ENCODE results near the gene GJC1.

DNA sequence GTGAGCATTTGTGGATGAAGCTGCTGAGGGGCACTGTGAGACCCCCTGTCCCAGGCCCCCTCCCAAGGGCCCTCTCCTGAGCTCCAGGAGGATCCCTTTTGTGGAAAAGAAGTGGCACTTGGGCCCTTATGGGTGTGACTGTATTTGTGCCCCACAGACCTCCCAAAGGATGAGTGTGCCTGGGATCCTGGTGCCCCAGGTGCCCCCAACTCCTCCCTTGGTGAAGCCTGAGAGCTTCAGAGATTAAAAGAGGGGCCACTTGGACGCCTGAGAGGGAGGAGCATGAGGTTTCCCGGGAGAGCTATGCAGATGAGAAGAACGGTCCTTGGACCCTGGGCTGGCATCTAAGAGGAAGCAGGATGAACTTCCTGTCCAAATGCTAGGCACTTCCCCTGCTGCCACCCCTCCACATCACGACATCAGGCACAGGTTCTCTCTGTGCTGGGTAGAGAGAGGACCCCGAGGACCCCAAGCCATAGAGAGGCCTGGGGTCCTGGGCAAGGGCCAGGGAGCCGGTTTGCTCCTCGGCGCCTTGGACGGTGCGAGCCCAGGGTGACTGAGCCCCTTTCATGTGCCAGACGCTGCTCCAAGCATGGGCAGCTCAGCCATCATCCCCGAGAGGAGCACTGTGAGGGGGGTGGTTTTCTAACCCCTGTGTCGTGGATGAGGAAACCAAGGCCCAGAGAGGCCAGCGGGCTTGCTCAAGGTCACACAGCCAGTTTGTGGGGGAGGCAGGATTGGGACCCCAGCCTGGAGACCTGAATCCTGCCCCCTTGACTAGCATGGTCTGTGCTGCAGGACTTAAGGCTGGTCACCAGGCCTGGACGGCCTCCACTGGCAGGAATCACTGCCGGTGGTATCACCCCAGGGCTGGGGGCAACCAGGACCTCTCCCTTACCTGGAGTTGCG lies 76.9 kb downstream of the GJC1 start:
- TF ChIP-seq, protein P1, sequence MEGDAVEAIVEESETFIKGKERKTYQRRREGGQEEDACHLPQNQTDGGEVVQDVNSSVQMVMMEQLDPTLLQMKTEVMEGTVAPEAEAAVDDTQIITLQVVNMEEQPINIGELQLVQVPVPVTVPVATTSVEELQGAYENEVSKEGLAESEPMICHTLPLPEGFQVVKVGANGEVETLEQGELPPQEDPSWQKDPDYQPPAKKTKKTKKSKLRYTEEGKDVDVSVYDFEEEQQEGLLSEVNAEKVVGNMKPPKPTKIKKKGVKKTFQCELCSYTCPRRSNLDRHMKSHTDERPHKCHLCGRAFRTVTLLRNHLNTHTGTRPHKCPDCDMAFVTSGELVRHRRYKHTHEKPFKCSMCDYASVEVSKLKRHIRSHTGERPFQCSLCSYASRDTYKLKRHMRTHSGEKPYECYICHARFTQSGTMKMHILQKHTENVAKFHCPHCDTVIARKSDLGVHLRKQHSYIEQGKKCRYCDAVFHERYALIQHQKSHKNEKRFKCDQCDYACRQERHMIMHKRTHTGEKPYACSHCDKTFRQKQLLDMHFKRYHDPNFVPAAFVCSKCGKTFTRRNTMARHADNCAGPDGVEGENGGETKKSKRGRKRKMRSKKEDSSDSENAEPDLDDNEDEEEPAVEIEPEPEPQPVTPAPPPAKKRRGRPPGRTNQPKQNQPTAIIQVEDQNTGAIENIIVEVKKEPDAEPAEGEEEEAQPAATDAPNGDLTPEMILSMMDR (IDR thresholded peaks at IDR 0.05 in 4 of 5, conservative IDR thresholded peaks at IDR 0.05 in 1 of 5) = no peak
- no peak for TF ChIP-seq POLR2A (IDR thresholded peaks at IDR 0.05)

Measured in gastrocnemius medialis (tissue), 4 donors.